Liver (tissue), 9 donors: Measurements from ENCODE around the gene PYDC1. TPM values are rescaled to one million over a fixed set of nuclear protein-coding genes. Genes with fewer than 3 reads are reported as not detected.

Experiments used
- DNase-seq: peaks from one replicate; pipeline ENCODE4 v3.0.0-alpha.2; 2017; ENCODE audit warnings: low spot score
- H3K27ac ChIP-seq, 2 donors: one replicate each; pipeline ENCODE4 v1.7.0; 2013; ENCODE audit warnings: inconsistent platforms in 2 of 2, low read length in 2 of 2, control low read depth in 1 of 2, low read depth in 1 of 2, mild to moderate bottlenecking in 1 of 2
- H3K27me3 ChIP-seq, 4 donors: one replicate each; pipeline versions ENCODE4 v1.6.1 to v1.7.0; 2013; ENCODE audit warnings: low read length in 3 of 4, inconsistent platforms in 1 of 4, mild to moderate bottlenecking in 1 of 4, moderate library complexity in 1 of 4; ENCODE audit not compliant: control insufficient read depth in 4 of 4, insufficient read depth in 4 of 4
- H3K36me3 ChIP-seq, 4 donors: one replicate each; pipeline versions ENCODE4 v1.6.1 to v1.7.0; 2013; ENCODE audit warnings: low read length in 3 of 4, mild to moderate bottlenecking in 3 of 4, low read depth in 1 of 4, moderate library complexity in 1 of 4; ENCODE audit not compliant: control insufficient read depth in 4 of 4, insufficient read depth in 3 of 4
- H3K4me1 ChIP-seq, 4 donors: one replicate each; pipeline versions ENCODE4 v1.6.1 to v1.7.0; 2013; ENCODE audit warnings: low read length in 3 of 4, mild to moderate bottlenecking in 3 of 4, moderate library complexity in 1 of 4; ENCODE audit not compliant: control insufficient read depth in 4 of 4, insufficient read depth in 4 of 4
- H3K4me3 ChIP-seq, 3 donors: one replicate each; pipeline versions ENCODE4 v1.6.1 to v1.7.0; 2013; ENCODE audit warnings: low read length in 3 of 3, control low read depth in 1 of 3, low read depth in 1 of 3, mild to moderate bottlenecking in 1 of 3
- H3K9ac ChIP-seq, 2 donors: one replicate each; pipeline ENCODE4 v1.7.0; 2013; ENCODE audit warnings: low read length in 2 of 2, mild to moderate bottlenecking in 2 of 2, moderate library complexity in 2 of 2, control low read depth in 1 of 2, low read depth in 1 of 2
- H3K9me3 ChIP-seq, 4 donors: one replicate each; pipeline versions ENCODE4 v1.6.1 to v1.7.0; 2013; ENCODE audit warnings: low read length in 3 of 4; ENCODE audit not compliant: control insufficient read depth in 4 of 4
- EGR1 ChIP-seq, 2 donors: IDR thresholded peaks; 2 replicates each; pipeline ENCODE4 v1.6.1; 2016 to 2018; ENCODE audit warnings: antibody characterized with exemption in 2 of 2, low read depth in 2 of 2
- FOXA1 ChIP-seq: IDR thresholded peaks from 2 replicates; pipeline ENCODE4 v1.6.1; 2016; ENCODE audit warnings: antibody characterized with exemption
- FOXA2 ChIP-seq: IDR thresholded peaks from 2 replicates; pipeline ENCODE4 v1.6.1; 2016; ENCODE audit warnings: antibody characterized with exemption
- GABPA ChIP-seq, 2 donors: IDR thresholded peaks in 1 of 2; conservative IDR thresholded peaks in 1 of 2; 2 replicates each; pipeline ENCODE4 v1.6.1; 2016; ENCODE audit warnings: antibody characterized with exemption in 2 of 2, mild to moderate bottlenecking in 1 of 2, moderate library complexity in 1 of 2
- HNF4A ChIP-seq, 2 donors: conservative IDR thresholded peaks; 2 replicates each; pipeline ENCODE4 v1.6.1; 2016; ENCODE audit warnings: antibody characterized with exemption in 2 of 2, mild to moderate bottlenecking in 2 of 2
- HNF4G ChIP-seq: IDR thresholded peaks from 2 replicates; pipeline ENCODE4 v1.6.1; 2016; ENCODE audit warnings: antibody characterized with exemption
- JUND ChIP-seq, 2 donors: IDR thresholded peaks; 2 replicates each; pipeline ENCODE4 v1.6.1; 2016; ENCODE audit warnings: antibody characterized with exemption in 2 of 2
- NR2F2 ChIP-seq: IDR thresholded peaks from 2 replicates; pipeline ENCODE4 v1.6.1; 2016; ENCODE audit warnings: antibody characterized with exemption
- RAD21 ChIP-seq, 2 donors: IDR thresholded peaks; 2 replicates each; pipeline ENCODE4 v1.6.1; 2016; ENCODE audit warnings: antibody characterized with exemption in 2 of 2, mild to moderate bottlenecking in 2 of 2
- RXRA ChIP-seq, 2 donors: IDR thresholded peaks; 2 replicates each; pipeline ENCODE4 v1.6.1; 2017 to 2018; ENCODE audit warnings: antibody characterized with exemption in 2 of 2, mild to moderate bottlenecking in 1 of 2
- SP1 ChIP-seq: IDR thresholded peaks from 2 replicates; pipeline ENCODE4 v1.6.1; 2018; ENCODE audit warnings: antibody characterized with exemption, mild to moderate bottlenecking
- TAF1 ChIP-seq: conservative IDR thresholded peaks from 2 replicates; pipeline ENCODE4 v1.6.1; 2016; ENCODE audit warnings: antibody characterized with exemption, mild to moderate bottlenecking
- YY1 ChIP-seq: IDR thresholded peaks from 2 replicates; pipeline ENCODE4 v1.6.1; 2016; ENCODE audit warnings: antibody characterized with exemption, mild to moderate bottlenecking
- WGBS: extraction: QIAGEN DNeasy Blood & Tissue Kit; methylation state at CpG from one replicate; pipeline ENCODE4 v1.1.7; 2013; 5-methylcytosine and 5-hydroxymethylcytosine counted together
- polyA plus RNA-seq, 2 donors: library from polyadenylated mRNA; stranded (reverse) in 1 of 2; unstranded in 1 of 2; fragments of 200-250 nt in 1 of 2; fragments of >200 nt in 1 of 2; fragmentation: Nextera tagmentation in 1 of 2; extraction: Ambion mirVana in 1 of 2; gene quantifications; one replicate each; pipeline versions ENCODE4 v1.2.1 to v1.2.3, GENCODE V29; 2013 to 2015
- total RNA-seq, 2 donors: library from RNA; depleted of rRNA; stranded (reverse); fragments of >200 nt; gene quantifications; one replicate each; pipeline ENCODE4 v1.2.3, GENCODE V29; 2014
- TF ChIP-seq, protein P1 (sequence below): IDR thresholded peaks from 2 replicates; pipeline ENCODE4 v1.6.1; 2016; ENCODE audit warnings: antibody characterized with exemption
- TF ChIP-seq, protein P2 (sequence below): IDR thresholded peaks from 2 replicates; pipeline ENCODE4 v1.6.1; 2016; ENCODE audit warnings: antibody characterized with exemption, mild to moderate bottlenecking
- TF ChIP-seq, protein P3 (sequence below): IDR thresholded peaks from 2 replicates; pipeline ENCODE4 v1.6.1; 2016; ENCODE audit warnings: antibody characterized with exemption
- TF ChIP-seq, protein P4 (sequence below): fragments of 150-350 bp; IDR thresholded peaks from 2 replicates; pipeline ENCODE4 v1.5.1; 2017; ENCODE audit warnings: improper control_type of control experiment, low read depth, low read length; ENCODE audit not compliant: missing input control
- TF ChIP-seq, protein P5 (sequence below): IDR thresholded peaks from 2 replicates; pipeline ENCODE4 v1.6.1; 2016; ENCODE audit warnings: antibody characterized with exemption
- donor health status: healthy.
- donor health status: healthy.
- donor health status: healthy.
- donor health status: healthy.
- donor health status: healthy.

The PYDC1 gene
- total and polyA plus RNA-seq, 4 donors = not detected

DNA sequence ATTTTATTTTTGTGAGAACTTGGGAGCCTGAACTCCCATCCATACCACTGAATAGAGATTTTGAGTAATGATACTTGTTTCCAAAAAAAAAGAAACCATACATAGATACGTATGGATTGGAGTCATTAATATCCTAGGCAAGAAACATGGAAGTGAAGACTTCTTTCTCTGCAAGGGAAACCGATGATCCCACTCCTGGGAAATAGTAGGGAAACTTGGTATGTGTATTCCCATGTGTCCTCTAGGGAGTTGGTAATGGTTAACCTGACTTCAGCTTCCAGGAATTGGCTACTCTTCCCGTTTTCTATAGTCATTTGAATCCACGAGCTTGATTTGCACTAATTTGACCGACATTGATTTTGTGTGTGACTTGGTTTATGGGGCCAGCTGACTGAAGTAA, 31.6 kb downstream of the PYDC1 start:
- TF ChIP-seq, protein P1, sequence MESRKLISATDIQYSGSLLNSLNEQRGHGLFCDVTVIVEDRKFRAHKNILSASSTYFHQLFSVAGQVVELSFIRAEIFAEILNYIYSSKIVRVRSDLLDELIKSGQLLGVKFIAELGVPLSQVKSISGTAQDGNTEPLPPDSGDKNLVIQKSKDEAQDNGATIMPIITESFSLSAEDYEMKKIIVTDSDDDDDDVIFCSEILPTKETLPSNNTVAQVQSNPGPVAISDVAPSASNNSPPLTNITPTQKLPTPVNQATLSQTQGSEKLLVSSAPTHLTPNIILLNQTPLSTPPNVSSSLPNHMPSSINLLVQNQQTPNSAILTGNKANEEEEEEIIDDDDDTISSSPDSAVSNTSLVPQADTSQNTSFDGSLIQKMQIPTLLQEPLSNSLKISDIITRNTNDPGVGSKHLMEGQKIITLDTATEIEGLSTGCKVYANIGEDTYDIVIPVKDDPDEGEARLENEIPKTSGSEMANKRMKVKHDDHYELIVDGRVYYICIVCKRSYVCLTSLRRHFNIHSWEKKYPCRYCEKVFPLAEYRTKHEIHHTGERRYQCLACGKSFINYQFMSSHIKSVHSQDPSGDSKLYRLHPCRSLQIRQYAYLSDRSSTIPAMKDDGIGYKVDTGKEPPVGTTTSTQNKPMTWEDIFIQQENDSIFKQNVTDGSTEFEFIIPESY = no peak
- TF ChIP-seq GABPA (IDR thresholded peaks at IDR 0.05 in 1 of 2, conservative IDR thresholded peaks at IDR 0.05 in 1 of 2) (no peak), RXRA (IDR thresholded peaks at IDR 0.05) (no peak)
- TF ChIP-seq, protein P2, sequence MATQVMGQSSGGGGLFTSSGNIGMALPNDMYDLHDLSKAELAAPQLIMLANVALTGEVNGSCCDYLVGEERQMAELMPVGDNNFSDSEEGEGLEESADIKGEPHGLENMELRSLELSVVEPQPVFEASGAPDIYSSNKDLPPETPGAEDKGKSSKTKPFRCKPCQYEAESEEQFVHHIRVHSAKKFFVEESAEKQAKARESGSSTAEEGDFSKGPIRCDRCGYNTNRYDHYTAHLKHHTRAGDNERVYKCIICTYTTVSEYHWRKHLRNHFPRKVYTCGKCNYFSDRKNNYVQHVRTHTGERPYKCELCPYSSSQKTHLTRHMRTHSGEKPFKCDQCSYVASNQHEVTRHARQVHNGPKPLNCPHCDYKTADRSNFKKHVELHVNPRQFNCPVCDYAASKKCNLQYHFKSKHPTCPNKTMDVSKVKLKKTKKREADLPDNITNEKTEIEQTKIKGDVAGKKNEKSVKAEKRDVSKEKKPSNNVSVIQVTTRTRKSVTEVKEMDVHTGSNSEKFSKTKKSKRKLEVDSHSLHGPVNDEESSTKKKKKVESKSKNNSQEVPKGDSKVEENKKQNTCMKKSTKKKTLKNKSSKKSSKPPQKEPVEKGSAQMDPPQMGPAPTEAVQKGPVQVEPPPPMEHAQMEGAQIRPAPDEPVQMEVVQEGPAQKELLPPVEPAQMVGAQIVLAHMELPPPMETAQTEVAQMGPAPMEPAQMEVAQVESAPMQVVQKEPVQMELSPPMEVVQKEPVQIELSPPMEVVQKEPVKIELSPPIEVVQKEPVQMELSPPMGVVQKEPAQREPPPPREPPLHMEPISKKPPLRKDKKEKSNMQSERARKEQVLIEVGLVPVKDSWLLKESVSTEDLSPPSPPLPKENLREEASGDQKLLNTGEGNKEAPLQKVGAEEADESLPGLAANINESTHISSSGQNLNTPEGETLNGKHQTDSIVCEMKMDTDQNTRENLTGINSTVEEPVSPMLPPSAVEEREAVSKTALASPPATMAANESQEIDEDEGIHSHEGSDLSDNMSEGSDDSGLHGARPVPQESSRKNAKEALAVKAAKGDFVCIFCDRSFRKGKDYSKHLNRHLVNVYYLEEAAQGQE = no peak
- peaks cover 7 to 28% (median 20%) of the 10 kb centered on the region in 4 donors for H3K4me1 ChIP-seq
- no peak for DNase-seq
- H3K4me3 ChIP-seq = no peak overlapping the region
- H3K36me3 ChIP-seq = peaks cover 17 to 72% (median 70%) of the 10 kb centered on the region in 4 donors
- WGBS = 63% methylated on average over 5 of the region's 5 CpGs
- H3K9me3 ChIP-seq = no peaks in the 10 kb centered on the region
- no peak overlapping the region for H3K9ac ChIP-seq
- no peak overlapping the region for H3K27ac ChIP-seq
- H3K27me3 ChIP-seq = no peaks in the 10 kb centered on the region

DNA sequence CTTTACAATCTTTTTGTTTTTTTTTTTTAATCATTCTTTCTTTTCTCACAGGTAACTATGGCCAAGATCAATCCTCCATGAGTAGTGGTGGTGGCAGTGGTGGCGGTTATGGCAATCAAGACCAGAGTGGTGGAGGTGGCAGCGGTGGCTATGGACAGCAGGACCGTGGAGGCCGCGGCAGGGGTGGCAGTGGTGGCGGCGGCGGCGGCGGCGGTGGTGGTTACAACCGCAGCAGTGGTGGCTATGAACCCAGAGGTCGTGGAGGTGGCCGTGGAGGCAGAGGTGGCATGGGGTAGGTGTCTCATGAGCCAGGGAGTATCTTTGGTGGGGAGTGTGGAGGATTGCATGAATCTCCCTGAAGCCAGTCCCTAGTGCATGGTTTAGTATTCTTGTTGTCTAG, 32.0 kb downstream of the PYDC1 start:
- no peak for DNase-seq
- H3K9me3 ChIP-seq = no peaks in the 10 kb centered on the region
- TF ChIP-seq NR2F2 (no peak), RAD21 (IDR thresholded peaks at IDR 0.05) (no peak), FOXA2 (no peak), FOXA1 (no peak), RXRA (IDR thresholded peaks at IDR 0.05) (no peak), YY1 (no peak), JUND (IDR thresholded peaks at IDR 0.05) (no peak), SP1 (no peak), HNF4A (conservative IDR thresholded peaks at IDR 0.05) (no peak), GABPA (IDR thresholded peaks at IDR 0.05 in 1 of 2, conservative IDR thresholded peaks at IDR 0.05 in 1 of 2) (no peak), TAF1 (no peak), HNF4G (no peak), EGR1 (IDR thresholded peaks at IDR 0.05; ENCODE audit: low read depth in 2 of 2) (no peak)
- TF ChIP-seq, protein P3, sequence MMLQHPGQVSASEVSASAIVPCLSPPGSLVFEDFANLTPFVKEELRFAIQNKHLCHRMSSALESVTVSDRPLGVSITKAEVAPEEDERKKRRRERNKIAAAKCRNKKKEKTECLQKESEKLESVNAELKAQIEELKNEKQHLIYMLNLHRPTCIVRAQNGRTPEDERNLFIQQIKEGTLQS = no peak
- TF ChIP-seq, protein P4, sequence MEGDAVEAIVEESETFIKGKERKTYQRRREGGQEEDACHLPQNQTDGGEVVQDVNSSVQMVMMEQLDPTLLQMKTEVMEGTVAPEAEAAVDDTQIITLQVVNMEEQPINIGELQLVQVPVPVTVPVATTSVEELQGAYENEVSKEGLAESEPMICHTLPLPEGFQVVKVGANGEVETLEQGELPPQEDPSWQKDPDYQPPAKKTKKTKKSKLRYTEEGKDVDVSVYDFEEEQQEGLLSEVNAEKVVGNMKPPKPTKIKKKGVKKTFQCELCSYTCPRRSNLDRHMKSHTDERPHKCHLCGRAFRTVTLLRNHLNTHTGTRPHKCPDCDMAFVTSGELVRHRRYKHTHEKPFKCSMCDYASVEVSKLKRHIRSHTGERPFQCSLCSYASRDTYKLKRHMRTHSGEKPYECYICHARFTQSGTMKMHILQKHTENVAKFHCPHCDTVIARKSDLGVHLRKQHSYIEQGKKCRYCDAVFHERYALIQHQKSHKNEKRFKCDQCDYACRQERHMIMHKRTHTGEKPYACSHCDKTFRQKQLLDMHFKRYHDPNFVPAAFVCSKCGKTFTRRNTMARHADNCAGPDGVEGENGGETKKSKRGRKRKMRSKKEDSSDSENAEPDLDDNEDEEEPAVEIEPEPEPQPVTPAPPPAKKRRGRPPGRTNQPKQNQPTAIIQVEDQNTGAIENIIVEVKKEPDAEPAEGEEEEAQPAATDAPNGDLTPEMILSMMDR = no peak
- TF ChIP-seq, protein P5, sequence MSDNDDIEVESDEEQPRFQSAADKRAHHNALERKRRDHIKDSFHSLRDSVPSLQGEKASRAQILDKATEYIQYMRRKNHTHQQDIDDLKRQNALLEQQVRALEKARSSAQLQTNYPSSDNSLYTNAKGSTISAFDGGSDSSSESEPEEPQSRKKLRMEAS = no peak
- TF ChIP-seq, protein P2 = no peak
- TF ChIP-seq, protein P1 = no peak
- H3K27ac ChIP-seq = no peak overlapping the region
- no peak overlapping the region for H3K9ac ChIP-seq
- WGBS = 94% methylated on average over 14 of the region's 14 CpGs
- H3K27me3 ChIP-seq = no peaks in the 10 kb centered on the region
- peaks cover 7 to 28% (median 20%) of the 10 kb centered on the region in 4 donors for H3K4me1 ChIP-seq
- H3K4me3 ChIP-seq = no peak overlapping the region
- peaks cover 16 to 68% (median 65%) of the 10 kb centered on the region in 4 donors for H3K36me3 ChIP-seq
